Stimulated activated CD8-positive, alpha-beta memory T cell treated with anti-CD3 and anti-CD28 coated beads, Interleukin-15, amount 100 ng/mL, for 1 hour (primary cell): Measurements from ENCODE around the gene ADGRA1.

Experiments
- DNase-seq: peaks from one replicate; pipeline ENCODE4 v3.0.0-alpha.2; 2020; ENCODE audit warnings: low read depth

Gene ADGRA1

GRCh38 chr10:133075346-133076137, 12.2 kb upstream of the ADGRA1 start:
- no peak for DNase-seq

- no peak for DNase-seq
Observed at GRCh38 chr10:133076274-133077038, 11.3 kb upstream of the ADGRA1 start.

GRCh38 chr10:133079836-133080682, 7.7 kb upstream of the ADGRA1 start:
- no peak for DNase-seq

- no peak for DNase-seq
Observed at GRCh38 chr10:133080683-133081040, 7.1 kb upstream of the ADGRA1 start.

- no peak for DNase-seq
Observed at GRCh38 chr10:133081636-133082035, 6.1 kb upstream of the ADGRA1 start.

GRCh38 chr10:133082685-133083421, 4.9 kb upstream of the ADGRA1 start:
- DNase-seq = no peak

- no peak for DNase-seq
Observed at GRCh38 chr10:133083422-133084100, 4.2 kb upstream of the ADGRA1 start.

GRCh38 chr10:133084491-133084890, 3.2 kb upstream of the ADGRA1 start:
- DNase-seq = no peak

- no peak for DNase-seq
Observed at GRCh38 chr10:133085251-133086125, 2.2 kb upstream of the ADGRA1 start.

GRCh38 chr10:133086247-133086646, 1.5 kb upstream of the ADGRA1 start:
- DNase-seq = no peak

- no peak for DNase-seq
Observed at GRCh38 chr10:133087045-133087678, 562 bp upstream of the ADGRA1 start.

- DNase-seq = no peak
Observed at GRCh38 chr10:133088179-133088955, 643 bp downstream of the ADGRA1 start.

GRCh38 chr10:133088956-133089800, 1.5 kb downstream of the ADGRA1 start:
- DNase-seq = no peak

GRCh38 chr10:133090101-133090500, 2.4 kb downstream of the ADGRA1 start:
- no peak for DNase-seq

- DNase-seq = no peak
Observed at GRCh38 chr10:133090654-133091053, 2.9 kb downstream of the ADGRA1 start.

- DNase-seq = no peak
Observed at GRCh38 chr10:133091316-133091715, 3.6 kb downstream of the ADGRA1 start.

GRCh38 chr10:133093291-133093690, 5.6 kb downstream of the ADGRA1 start:
- no peak for DNase-seq

GRCh38 chr10:133094286-133094685, 6.6 kb downstream of the ADGRA1 start:
- no peak for DNase-seq
